ENCODE measurements around the gene EPYC.

GRCh38 chr12:90970911-90971310 is 33.9 kb downstream of the EPYC start:
- TF ChIP-seq CTCF (conservative IDR thresholded peaks at IDR 0.05; ENCODE audit: low read depth, low read length) = no peak
- no peak for TF ChIP-seq EZH2 (IDR thresholded peaks at IDR 0.05; ENCODE audit: borderline replicate concordance, low read depth, low read length, poor library complexity, severe bottlenecking)
